Measurements from ENCODE around the gene CDK11B.

GRCh38 chr1:1601564-1602303, 57.1 kb downstream of the CDK11B start:
- TF ChIP-seq, protein P1, sequence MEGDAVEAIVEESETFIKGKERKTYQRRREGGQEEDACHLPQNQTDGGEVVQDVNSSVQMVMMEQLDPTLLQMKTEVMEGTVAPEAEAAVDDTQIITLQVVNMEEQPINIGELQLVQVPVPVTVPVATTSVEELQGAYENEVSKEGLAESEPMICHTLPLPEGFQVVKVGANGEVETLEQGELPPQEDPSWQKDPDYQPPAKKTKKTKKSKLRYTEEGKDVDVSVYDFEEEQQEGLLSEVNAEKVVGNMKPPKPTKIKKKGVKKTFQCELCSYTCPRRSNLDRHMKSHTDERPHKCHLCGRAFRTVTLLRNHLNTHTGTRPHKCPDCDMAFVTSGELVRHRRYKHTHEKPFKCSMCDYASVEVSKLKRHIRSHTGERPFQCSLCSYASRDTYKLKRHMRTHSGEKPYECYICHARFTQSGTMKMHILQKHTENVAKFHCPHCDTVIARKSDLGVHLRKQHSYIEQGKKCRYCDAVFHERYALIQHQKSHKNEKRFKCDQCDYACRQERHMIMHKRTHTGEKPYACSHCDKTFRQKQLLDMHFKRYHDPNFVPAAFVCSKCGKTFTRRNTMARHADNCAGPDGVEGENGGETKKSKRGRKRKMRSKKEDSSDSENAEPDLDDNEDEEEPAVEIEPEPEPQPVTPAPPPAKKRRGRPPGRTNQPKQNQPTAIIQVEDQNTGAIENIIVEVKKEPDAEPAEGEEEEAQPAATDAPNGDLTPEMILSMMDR (IDR thresholded peaks at IDR 0.05; ENCODE audit: insufficient read depth, low read depth, low read length), result no peak
- no peak for TF ChIP-seq EZH2 (IDR thresholded peaks at IDR 0.05; ENCODE audit: insufficient read depth, low read length)
